NCI-H82 treated with DMSO at 0.1 percent for 48 hours (cell line): ENCODE results near the gene ME3.
A peak's percentile ranks its signal among the peaks of the same experiment; 100 is the strongest.
"Not testable (repeated sequence)": the region's sequence is repeated elsewhere in the genome, so short reads cannot be mapped to it uniquely, and the experiment has no call there.

ENCODE experiments used
- DNase-seq: peaks from one replicate; lab custom pipeline; 2025; ENCODE audit not compliant: unreplicated experiment; lab: John Stamatoyannopoulos, UW

ME3 gene

DNA sequence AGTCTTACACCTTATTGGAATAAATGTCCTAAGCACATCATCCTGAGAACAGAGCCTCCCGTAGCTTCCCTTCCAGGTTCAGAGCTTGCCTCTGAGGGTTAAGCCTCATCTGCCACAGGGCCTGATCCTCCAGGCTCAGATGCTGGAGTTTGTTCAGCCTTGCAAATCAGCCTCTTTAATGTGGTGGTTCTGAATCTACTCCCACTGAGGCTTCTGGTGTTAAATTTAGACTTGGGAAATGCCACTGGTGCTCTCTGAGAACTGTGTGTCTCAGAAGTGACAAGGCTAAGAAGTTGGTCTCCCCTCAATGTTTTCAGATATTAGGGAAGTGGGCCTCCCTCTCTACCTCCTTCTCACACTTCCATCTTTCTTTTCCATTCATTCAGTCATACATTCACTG lies 229.0 kb downstream of the ME3 start:
- no peak for DNase-seq

DNA sequence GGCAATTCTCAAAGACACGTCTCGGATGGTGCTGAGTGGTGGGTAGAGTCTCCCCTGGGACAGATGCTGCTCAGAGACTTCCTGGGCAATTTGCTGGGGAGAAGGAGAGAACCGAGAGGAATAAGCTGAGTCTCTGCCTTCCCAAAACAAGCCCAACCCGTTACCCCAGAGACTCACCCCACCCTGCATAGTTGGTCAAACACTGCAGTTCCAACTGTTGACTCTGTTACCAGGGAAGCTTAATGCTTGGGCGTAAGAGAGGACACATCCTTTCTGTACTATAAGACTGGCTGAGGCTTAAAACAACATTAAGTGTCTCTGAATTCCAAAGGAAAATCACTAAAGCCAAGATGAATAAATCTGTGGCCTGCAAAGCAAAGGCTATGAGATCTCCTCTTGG lies 229.6 kb downstream of the ME3 start:
- DNase-seq = no peak

DNA sequence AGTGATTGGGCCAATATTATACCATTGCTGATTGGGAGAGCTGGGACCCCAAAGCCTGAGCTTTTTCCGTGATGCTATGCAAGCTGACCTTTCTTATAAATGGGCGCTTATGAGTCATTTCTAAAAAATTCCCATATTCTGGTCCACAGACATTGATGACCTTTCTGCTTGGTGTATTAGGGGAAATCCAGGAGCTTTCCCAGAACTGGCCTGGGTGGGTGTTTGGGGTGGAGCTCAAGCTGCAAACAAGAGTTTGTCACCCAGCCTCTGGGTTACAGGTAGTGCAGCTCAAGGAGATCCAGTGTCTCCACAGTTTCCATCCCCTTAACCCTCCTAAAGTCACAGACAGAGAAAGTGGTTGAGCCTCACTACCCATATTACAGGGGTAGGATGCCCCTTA lies 230.0 kb downstream of the ME3 start:
- no peak for DNase-seq

DNA sequence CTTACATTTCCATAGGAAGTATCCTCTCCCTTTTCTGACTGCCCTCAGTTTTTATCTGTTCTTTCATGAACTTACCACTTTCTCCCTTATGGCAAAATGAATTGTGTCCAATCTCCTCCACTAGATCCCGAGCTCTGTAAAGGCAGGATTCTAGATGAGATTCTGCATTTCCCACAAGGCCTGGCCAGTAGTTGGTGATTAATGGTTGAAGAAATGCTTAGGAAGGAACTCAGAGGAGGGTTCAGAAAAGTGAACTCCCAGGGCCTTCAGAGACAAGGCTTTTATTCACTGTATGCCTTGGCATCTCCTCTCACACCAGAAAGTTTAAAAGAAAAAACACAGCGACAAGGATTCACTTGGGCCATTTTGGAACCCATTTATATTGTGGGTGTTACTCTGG lies 231.6 kb downstream of the ME3 start:
- DNase-seq = no peak

- DNase-seq = no peak
Measured at GRCh38 chr11:86440305-86440716, 232.1 kb downstream of the ME3 start.

- DNase-seq = peak; percentile 31
Measured at GRCh38 chr11:86438685-86439084, 233.7 kb downstream of the ME3 start.

GRCh38 chr11:86435711-86436110 lies 236.7 kb downstream of the ME3 start:
- DNase-seq = no peak

GRCh38 chr11:86433361-86434095 lies 238.9 kb downstream of the ME3 start:
- DNase-seq = not testable (repeated sequence)

- no peak for DNase-seq
Measured at GRCh38 chr11:86431258-86431657, 241.2 kb downstream of the ME3 start.

DNA sequence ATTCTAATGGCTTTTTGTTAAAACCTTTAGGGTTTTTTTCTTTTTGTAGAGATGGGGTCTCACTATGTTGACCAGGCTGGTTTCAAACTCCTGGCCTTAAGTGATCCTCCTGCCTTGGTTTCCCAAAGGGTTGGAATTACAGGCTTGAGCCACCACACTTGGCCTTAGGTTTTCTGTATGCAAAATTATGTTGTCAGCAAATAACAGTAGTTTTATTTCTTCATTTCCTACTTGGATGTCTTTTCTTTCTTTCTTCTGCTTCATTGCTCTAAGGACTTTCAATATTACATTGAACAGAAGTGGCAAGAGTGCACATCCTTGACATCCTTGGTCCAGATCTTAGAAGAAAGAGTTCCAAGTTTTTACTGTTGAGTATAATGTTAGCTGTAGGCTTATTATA lies 245.0 kb downstream of the ME3 start:
- DNase-seq = no peak

DNA sequence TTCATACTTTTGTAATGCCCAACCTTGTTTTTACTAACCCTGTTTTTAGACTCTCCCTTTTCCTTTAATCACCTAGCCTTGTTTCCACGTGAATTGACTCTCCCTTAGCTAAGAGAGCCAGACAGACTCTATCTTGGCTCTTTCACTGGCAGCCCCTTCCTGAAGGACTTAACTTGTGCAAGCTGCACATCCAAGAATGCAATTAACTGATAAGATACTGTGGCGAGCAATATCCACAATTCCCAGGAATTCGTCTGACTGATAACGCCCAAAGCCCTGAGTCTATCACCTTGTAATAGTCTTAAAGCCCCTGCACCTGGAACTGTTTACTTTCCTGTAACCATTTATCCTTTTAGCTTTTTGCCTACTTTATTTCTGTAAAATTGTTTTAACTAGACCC lies 248.9 kb downstream of the ME3 start:
- not testable (repeated sequence) for DNase-seq

DNA sequence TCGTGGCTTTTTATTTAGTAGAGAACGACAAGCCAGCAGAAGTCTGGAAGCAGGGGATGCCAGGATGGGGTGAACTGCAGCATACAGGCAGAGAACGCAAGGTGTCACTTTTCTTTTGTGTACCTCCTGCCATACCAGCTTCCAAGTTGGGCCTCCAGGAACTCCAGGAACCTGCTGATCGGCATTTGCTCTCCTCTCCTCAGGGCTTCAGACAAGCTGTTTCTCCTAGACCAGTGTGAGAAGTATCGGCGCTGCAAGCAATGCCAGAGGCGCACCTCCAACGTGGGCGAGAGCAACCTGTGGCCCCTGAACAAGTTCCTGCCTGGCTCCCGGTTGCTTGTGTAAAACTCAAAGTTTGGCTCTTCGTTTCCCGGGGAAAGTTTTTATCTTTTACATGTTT lies 250.0 kb downstream of the ME3 start:
- DNase-seq = no peak

- DNase-seq = no peak
Measured at GRCh38 chr11:86421946-86422345, 250.5 kb downstream of the ME3 start.

GRCh38 chr11:86418917-86419316 lies 253.5 kb downstream of the ME3 start:
- DNase-seq = no peak

DNA sequence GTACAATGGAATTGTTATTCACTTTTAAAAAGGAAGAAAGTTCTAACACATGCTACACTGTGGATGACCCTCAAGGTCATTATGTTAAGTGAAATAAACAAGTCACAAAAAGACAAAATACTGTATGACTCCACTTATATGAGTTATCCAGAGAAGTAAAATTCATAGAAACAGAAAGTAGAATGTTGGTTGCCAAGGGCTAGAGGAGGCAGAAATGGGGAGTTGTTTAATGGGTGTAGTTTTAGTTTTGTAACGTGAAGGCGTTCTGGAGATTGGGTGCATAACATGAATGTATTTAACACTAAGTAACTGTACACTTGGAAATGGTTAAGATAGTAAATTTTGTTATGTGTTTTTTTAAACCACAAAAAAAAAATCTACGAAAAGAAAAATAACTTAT lies 253.9 kb downstream of the ME3 start:
- no peak for DNase-seq

GRCh38 chr11:86418106-86418505 lies 254.3 kb downstream of the ME3 start:
- no peak for DNase-seq

DNA sequence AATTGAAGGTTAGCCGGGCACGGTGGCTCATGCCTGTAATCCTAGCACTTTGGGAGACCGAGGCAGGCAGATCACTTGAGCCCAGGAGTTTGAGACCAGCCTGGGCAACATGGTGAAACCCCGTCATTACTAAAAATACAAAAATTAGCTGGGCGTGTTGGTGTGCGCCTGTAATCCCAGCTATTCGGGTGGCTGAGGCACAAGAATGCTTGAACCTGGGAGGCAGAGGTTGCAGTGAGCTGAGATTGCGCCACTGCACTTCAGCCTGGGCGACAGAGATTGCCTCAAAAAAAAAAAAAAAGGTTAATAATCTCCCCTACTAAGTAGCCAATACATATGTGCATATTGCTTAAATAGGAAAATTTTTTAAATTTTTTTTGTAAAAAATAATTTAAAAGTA lies 255.5 kb downstream of the ME3 start:
- DNase-seq = not testable (repeated sequence)

- DNase-seq = no peak
Measured at GRCh38 chr11:86416494-86416893, 255.9 kb downstream of the ME3 start.

DNA sequence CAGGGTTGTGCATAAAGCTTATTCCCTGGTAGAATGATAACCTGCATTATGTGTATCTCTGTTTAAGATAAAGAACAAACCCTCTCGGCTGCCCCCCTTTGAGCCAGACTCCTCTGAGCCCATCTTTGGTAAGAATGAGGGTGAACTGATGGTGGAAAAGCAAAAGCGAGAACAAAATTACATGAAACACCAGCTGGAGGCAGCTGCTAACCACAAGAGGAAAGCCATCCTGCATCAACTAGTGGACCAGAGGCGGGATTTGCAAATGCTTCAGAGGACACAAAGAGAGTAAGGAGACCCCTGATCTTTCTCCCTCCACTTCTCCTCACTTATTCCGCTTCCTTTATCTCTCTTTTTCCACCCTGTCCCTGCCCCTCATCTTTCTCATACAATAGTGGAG lies 257.4 kb downstream of the ME3 start:
- no peak for DNase-seq

GRCh38 chr11:86414032-86414431 lies 258.4 kb downstream of the ME3 start:
- no peak for DNase-seq

DNA sequence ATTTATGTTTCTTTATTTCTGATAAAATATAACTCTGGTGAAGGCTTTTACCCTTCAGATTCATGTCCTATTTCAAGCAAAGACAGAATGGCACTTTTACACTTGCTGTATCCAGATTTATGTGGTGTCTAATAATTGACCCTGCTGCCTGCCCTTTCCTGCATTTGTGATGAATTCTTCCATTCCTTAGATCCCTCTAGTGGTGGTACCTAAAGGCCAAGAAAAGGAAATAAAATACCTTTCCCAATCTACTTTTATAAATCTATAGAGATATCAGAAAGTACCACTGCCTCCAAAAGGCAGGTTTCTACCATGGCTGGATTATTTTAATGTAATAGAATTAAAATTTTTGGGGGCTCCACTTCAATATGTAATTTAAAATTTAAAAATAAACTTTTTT lies 263.6 kb downstream of the ME3 start:
- no peak for DNase-seq

- no peak for DNase-seq
Measured at GRCh38 chr11:86403458-86403857, 269.0 kb downstream of the ME3 start.

- no peak for DNase-seq
Measured at GRCh38 chr11:86398106-86398505, 274.3 kb downstream of the ME3 start.
